Natural killer cell treated with Interleukin-12 subunit alpha and Interleukin-12 subunit beta and Interleukin-15 and Interleukin-18, amount 100 ng/mL, for 72 hours (primary cell): ENCODE measurements around the gene FGD5. TPM values are rescaled to one million over a fixed set of nuclear protein-coding genes. Genes with fewer than 3 reads are reported as not detected.
"Not testable (repeated sequence)": the region's sequence is repeated elsewhere in the genome, so short reads cannot be mapped to it uniquely, and the experiment has no call there.

Experiments
- ATAC-seq, 2 donors: fragments of 150-1000 bp; cut with Tn5 transposase in 1 of 2; sonication (Bioruptor Pico), chemical (Tn5 transposase) in 1 of 2; 2 replicates each; pipeline ENCODE4 v1.10.0; 2021
- DNase-seq: peaks from one replicate; pipeline ENCODE4 v3.0.0; 2022; ENCODE audit warnings: low spot score
- H3K27ac Mint-ChIP-seq, 2 donors: 1 replicate in 1 of 2; 2 replicates in 1 of 2; pipeline ENCODE4 v1.8.0; 2022; ENCODE audit warnings: mixed read lengths in 2 of 2, mild to moderate bottlenecking in 1 of 2, moderate library complexity in 1 of 2
- H3K27me3 Mint-ChIP-seq, 2 donors: 1 replicate in 1 of 2; 2 replicates in 1 of 2; pipeline ENCODE4 v1.8.0; 2022; ENCODE audit warnings: mixed read lengths in 2 of 2
- H3K36me3 Mint-ChIP-seq: one replicate; pipeline ENCODE4 v1.8.0; 2022; ENCODE audit warnings: mixed read lengths
- H3K4me1 Mint-ChIP-seq, 2 donors: 1 replicate in 1 of 2; 2 replicates in 1 of 2; pipeline ENCODE4 v1.8.0; 2022; ENCODE audit warnings: low read depth in 2 of 2, mixed read lengths in 2 of 2, mild to moderate bottlenecking in 1 of 2
- H3K4me3 Mint-ChIP-seq: one replicate; pipeline ENCODE4 v1.8.0; 2022; ENCODE audit warnings: mixed read lengths
- H3K9me3 Mint-ChIP-seq: 2 replicates; pipeline ENCODE4 v1.8.0; 2022; ENCODE audit warnings: mixed read lengths
- total RNA-seq, 2 donors: library from RNA; stranded (reverse); gene quantifications; one replicate each; pipeline ENCODE4 v1.2.3, GENCODE V29; 2022

The FGD5 gene
- total RNA-seq, 2 donors from 2014 or later = not detected

GRCh38 chr3:14805961-14806537 lies 12.7 kb upstream of the FGD5 start:
- DNase-seq (no peak), ATAC-seq (no peak)
- Mint-ChIP-seq H3K36me3 (no peaks in the 10 kb centered on the region), H3K27ac (no peak overlapping the region), H3K4me1 (peaks cover 0 to 13% of the 10 kb centered on the region in 2 donors), H3K4me3 (no peak overlapping the region), H3K9me3 (no peaks in the 10 kb centered on the region), H3K27me3 (peaks cover 37 to 44% of the 10 kb centered on the region in 2 donors)

GRCh38 chr3:14806641-14807263 lies 12.0 kb upstream of the FGD5 start:
- ATAC-seq = no peak
- no peaks in the 10 kb centered on the region for H3K9me3 Mint-ChIP-seq
- no peak for DNase-seq
- H3K4me3 Mint-ChIP-seq = no peak overlapping the region
- H3K27ac Mint-ChIP-seq = no peak overlapping the region
- H3K4me1 Mint-ChIP-seq = peaks cover 0 to 13% of the 10 kb centered on the region in 2 donors
- no peaks in the 10 kb centered on the region for H3K36me3 Mint-ChIP-seq
- peaks cover 43 to 51% of the 10 kb centered on the region in 2 donors for H3K27me3 Mint-ChIP-seq

GRCh38 chr3:14808025-14808424 lies 10.7 kb upstream of the FGD5 start:
- H3K27me3 Mint-ChIP-seq = peaks cover 54 to 61% of the 10 kb centered on the region in 2 donors

GRCh38 chr3:14808502-14809266 lies 10.1 kb upstream of the FGD5 start:
- Mint-ChIP-seq H3K9me3 (no peaks in the 10 kb centered on the region), H3K27ac (no peak overlapping the region), H3K36me3 (no peaks in the 10 kb centered on the region), H3K4me1 (peaks cover 0 to 9% of the 10 kb centered on the region in 2 donors), H3K27me3 (peaks cover 58 to 62% of the 10 kb centered on the region in 2 donors), H3K4me3 (no peak overlapping the region)
- no peak for ATAC-seq
- DNase-seq = no peak

More at GRCh38 chr3:14808025-14808424, 10.7 kb upstream of the FGD5 start:
- H3K9me3 Mint-ChIP-seq = no peaks in the 10 kb centered on the region
- H3K4me1 Mint-ChIP-seq = peaks cover 0 to 12% of the 10 kb centered on the region in 2 donors
- no peaks in the 10 kb centered on the region for H3K36me3 Mint-ChIP-seq
- H3K27ac Mint-ChIP-seq = no peak overlapping the region
- DNase-seq = no peak
- no peak for ATAC-seq
- no peak overlapping the region for H3K4me3 Mint-ChIP-seq

- not testable (repeated sequence) for ATAC-seq, H3K4me3 Mint-ChIP-seq, H3K27ac Mint-ChIP-seq, H3K36me3 Mint-ChIP-seq, H3K9me3 Mint-ChIP-seq, DNase-seq, H3K4me1 Mint-ChIP-seq
- H3K27me3 Mint-ChIP-seq = peaks cover 55 to 65% of the 10 kb centered on the region in 2 donors
These were observed 9.2 kb upstream of the FGD5 start for GRCh38 chr3:14809611-14810010.

- Mint-ChIP-seq H3K9me3 (no peaks in the 10 kb centered on the region), H3K27ac (no peak overlapping the region), H3K4me1 (peaks cover 0 to under 1% of the 10 kb centered on the region in 2 donors), H3K36me3 (no peaks in the 10 kb centered on the region), H3K4me3 (no peak overlapping the region), H3K27me3 (peaks cover 55 to 65% of the 10 kb centered on the region in 2 donors)
- DNase-seq (no peak), ATAC-seq (no peak)
These were observed 8.5 kb upstream of the FGD5 start for GRCh38 chr3:14810070-14810791.

- H3K9me3 Mint-ChIP-seq = no peaks in the 10 kb centered on the region
- no peaks in the 10 kb centered on the region for H3K4me1 Mint-ChIP-seq
- DNase-seq (no peak), ATAC-seq (no peak)
- no peak overlapping the region for H3K27ac Mint-ChIP-seq
- no peak overlapping the region for H3K4me3 Mint-ChIP-seq
- peaks cover 53 to 62% of the 10 kb centered on the region in 2 donors for H3K27me3 Mint-ChIP-seq
- H3K36me3 Mint-ChIP-seq = no peaks in the 10 kb centered on the region
These were observed 7.7 kb upstream of the FGD5 start for GRCh38 chr3:14810801-14811661.

GRCh38 chr3:14811684-14812083 lies 7.1 kb upstream of the FGD5 start:
- no peaks in the 10 kb centered on the region for H3K36me3 Mint-ChIP-seq
- no peaks in the 10 kb centered on the region for H3K9me3 Mint-ChIP-seq
- H3K4me3 Mint-ChIP-seq = no peak overlapping the region
- ATAC-seq (no peak), DNase-seq (no peak)
- peaks cover 52 to 55% of the 10 kb centered on the region in 2 donors for H3K27me3 Mint-ChIP-seq
- H3K27ac Mint-ChIP-seq = no peak overlapping the region
- H3K4me1 Mint-ChIP-seq = no peaks in the 10 kb centered on the region

GRCh38 chr3:14812196-14812790 lies 6.5 kb upstream of the FGD5 start:
- Mint-ChIP-seq H3K27me3 (peaks cover 48 to 50% of the 10 kb centered on the region in 2 donors), H3K27ac (no peak overlapping the region), H3K4me3 (no peak overlapping the region), H3K36me3 (no peaks in the 10 kb centered on the region), H3K9me3 (no peaks in the 10 kb centered on the region), H3K4me1 (no peaks in the 10 kb centered on the region)
- DNase-seq (no peak), ATAC-seq (no peak)

GRCh38 chr3:14814411-14814871 lies 4.3 kb upstream of the FGD5 start:
- Mint-ChIP-seq H3K4me3 (no peak overlapping the region), H3K9me3 (no peaks in the 10 kb centered on the region), H3K36me3 (no peaks in the 10 kb centered on the region), H3K4me1 (no peaks in the 10 kb centered on the region), H3K27ac (no peak overlapping the region), H3K27me3 (peaks cover 39 to 42% of the 10 kb centered on the region in 2 donors)
- DNase-seq = no peak
- ATAC-seq = no peak

- no peak overlapping the region for H3K4me3 Mint-ChIP-seq
- no peak for DNase-seq
- no peak for ATAC-seq
- H3K36me3 Mint-ChIP-seq = no peaks in the 10 kb centered on the region
- H3K4me1 Mint-ChIP-seq = no peaks in the 10 kb centered on the region
- peaks cover 32 to 35% of the 10 kb centered on the region in 2 donors for H3K27me3 Mint-ChIP-seq
- no peaks in the 10 kb centered on the region for H3K9me3 Mint-ChIP-seq
- H3K27ac Mint-ChIP-seq = no peak overlapping the region
These were observed 2.4 kb upstream of the FGD5 start for GRCh38 chr3:14816359-14816758.

- no peak overlapping the region for H3K27ac Mint-ChIP-seq
- no peaks in the 10 kb centered on the region for H3K9me3 Mint-ChIP-seq
- no peaks in the 10 kb centered on the region for H3K4me1 Mint-ChIP-seq
- ATAC-seq (no peak), DNase-seq (no peak)
- H3K4me3 Mint-ChIP-seq = no peak overlapping the region
- H3K36me3 Mint-ChIP-seq = no peaks in the 10 kb centered on the region
- peaks cover 8 to 12% of the 10 kb centered on the region in 2 donors for H3K27me3 Mint-ChIP-seq
These were observed 909 bp downstream of the FGD5 start for GRCh38 chr3:14819671-14820070.
